Astrocyte of the spinal cord (primary cell): ENCODE measurements around the gene P4HA2.

Experiments
- DNase-seq: peaks from one replicate; pipeline ENCODE4 v3.0.0; 2011; ENCODE audit warnings: low read depth, low spot score
- H3K4me3 ChIP-seq: 2 replicates; pipeline ENCODE4 v1.5.1; 2011; ENCODE audit warnings: low read depth, mild to moderate bottlenecking, low read length, moderate library complexity
- CTCF ChIP-seq: IDR thresholded peaks from 2 replicates; pipeline ENCODE4 v1.5.1; 2012; ENCODE audit warnings: low read depth, mild to moderate bottlenecking, low read length, inconsistent platforms
- in situ Hi-C: cut with HindIII; loops from 2 replicates; pipeline ENCODE4 v1.10.0; 2017; ENCODE audit warnings: low sequenced_read_pairs

Gene P4HA2

GRCh38 chr5:132260714-132261551, 33.3 kb upstream of the P4HA2 start:
- peak; percentile 95 for DNase-seq
- in situ Hi-C loops: no loop called here
- H3K4me3 ChIP-seq: no peak overlapping the region
- TF ChIP-seq CTCF: no peak

GRCh38 chr5:132260051-132260450, 32.4 kb upstream of the P4HA2 start:
- peak; percentile 49 for DNase-seq
- in situ Hi-C loops: no loop called here
- no peak for TF ChIP-seq CTCF
- H3K4me3 ChIP-seq: peak overlapping the region; percentile 79

GRCh38 chr5:132259069-132259851, 31.6 kb upstream of the P4HA2 start:
- peak overlapping the region; percentile 79 for H3K4me3 ChIP-seq
- peak; percentile 92 for DNase-seq
- no peak for TF ChIP-seq CTCF
- in situ Hi-C loops: no loop called here

GRCh38 chr5:132258102-132259068, 30.7 kb upstream of the P4HA2 start:
- no peak for TF ChIP-seq CTCF
- peak; percentile 56 for DNase-seq
- in situ Hi-C loops: no loop called here
- H3K4me3 ChIP-seq: peak overlapping the region; percentile 79

- TF ChIP-seq CTCF: no peak
- DNase-seq: peak; percentile 48
- in situ Hi-C loops: no loop called here
- H3K4me3 ChIP-seq: peak within 1 kb of the TSS; percentile 79
These were observed 29.8 kb upstream of the P4HA2 start, which contains the start of gene PDLIM4 for GRCh38 chr5:132257131-132258101. TSS of gene PDLIM4 (plus strand) at chr5:132257696. CDS start at chr5:132257735, 39 bp downstream.
